PFSK-1 (cell line): ENCODE data around the gene MGMT.

Experiments
- POLR2AphosphoS5 ChIP-seq: IDR thresholded peaks from 2 replicates; pipeline ENCODE4 v1.6.1; 2012; ENCODE audit warnings: low read depth, mild to moderate bottlenecking, control low read depth, low read length, moderate library complexity
- TAF1 ChIP-seq: IDR thresholded peaks from 2 replicates; pipeline ENCODE4 v1.6.1; 2012; ENCODE audit warnings: low read length, control low read depth, borderline replicate concordance; ENCODE audit not compliant: insufficient read depth

DNA sequence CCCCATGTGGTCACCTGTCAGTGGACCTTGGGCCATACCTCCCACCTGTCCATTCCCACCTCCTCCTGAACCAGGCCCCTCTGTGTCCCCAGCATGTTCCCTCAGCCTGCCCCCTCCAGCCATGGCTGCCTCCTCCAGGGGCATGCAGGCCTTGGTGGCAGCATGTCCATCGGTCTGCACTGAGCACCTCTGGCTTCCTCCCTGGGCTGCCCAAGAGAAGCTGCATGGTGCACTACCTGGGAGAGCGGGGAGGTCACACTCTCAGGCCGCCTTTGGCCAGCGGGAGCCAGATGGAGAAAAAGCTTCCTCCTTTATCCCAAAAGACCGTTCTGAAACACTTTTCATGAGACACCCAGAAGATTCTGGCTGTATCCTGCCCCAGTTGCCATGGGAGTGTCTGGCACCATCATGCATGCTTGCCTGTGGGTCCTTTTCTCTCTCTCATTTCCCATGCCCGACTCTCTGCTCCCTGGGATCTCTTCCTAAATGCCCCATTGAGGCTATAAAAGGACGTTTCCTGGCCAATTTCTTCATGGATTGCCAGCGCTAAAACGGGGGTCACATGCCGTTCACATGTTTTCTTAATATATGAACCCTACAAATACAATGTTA, 45.5 kb upstream of the MGMT start:
- TF ChIP-seq POLR2AphosphoS5 (no peak), TAF1 (no peak)
